SK-MEL-5 (cell line): ENCODE data around the gene SSR4. TPM values are rescaled to one million over a fixed set of nuclear protein-coding genes. Genes with fewer than 3 reads are reported as not detected.

Experiments
- DNase-seq: peaks from one replicate; pipeline ENCODE4 v3.0.0-alpha.2; 2016; ENCODE audit warnings: low read depth, low spot score
- in situ Hi-C: cut with HindIII; loops from 2 replicates; pipeline ENCODE4 v1.10.0; 2016; ENCODE audit warnings: low sequenced_read_pairs, high pct_unique_total_duplicates, low pct_unique_long_range_greater_than_20kb
- total RNA-seq: library from RNA; depleted of rRNA; stranded (reverse); fragments of >200 nt; shearing (Covaris generic); gene quantifications from 2 replicates; pipeline ENCODE4 v1.2.3, GENCODE V29; 2014

The SSR4 gene
- total RNA-seq, 1 experiment from 2014 or later, result 382 TPM

DNA sequence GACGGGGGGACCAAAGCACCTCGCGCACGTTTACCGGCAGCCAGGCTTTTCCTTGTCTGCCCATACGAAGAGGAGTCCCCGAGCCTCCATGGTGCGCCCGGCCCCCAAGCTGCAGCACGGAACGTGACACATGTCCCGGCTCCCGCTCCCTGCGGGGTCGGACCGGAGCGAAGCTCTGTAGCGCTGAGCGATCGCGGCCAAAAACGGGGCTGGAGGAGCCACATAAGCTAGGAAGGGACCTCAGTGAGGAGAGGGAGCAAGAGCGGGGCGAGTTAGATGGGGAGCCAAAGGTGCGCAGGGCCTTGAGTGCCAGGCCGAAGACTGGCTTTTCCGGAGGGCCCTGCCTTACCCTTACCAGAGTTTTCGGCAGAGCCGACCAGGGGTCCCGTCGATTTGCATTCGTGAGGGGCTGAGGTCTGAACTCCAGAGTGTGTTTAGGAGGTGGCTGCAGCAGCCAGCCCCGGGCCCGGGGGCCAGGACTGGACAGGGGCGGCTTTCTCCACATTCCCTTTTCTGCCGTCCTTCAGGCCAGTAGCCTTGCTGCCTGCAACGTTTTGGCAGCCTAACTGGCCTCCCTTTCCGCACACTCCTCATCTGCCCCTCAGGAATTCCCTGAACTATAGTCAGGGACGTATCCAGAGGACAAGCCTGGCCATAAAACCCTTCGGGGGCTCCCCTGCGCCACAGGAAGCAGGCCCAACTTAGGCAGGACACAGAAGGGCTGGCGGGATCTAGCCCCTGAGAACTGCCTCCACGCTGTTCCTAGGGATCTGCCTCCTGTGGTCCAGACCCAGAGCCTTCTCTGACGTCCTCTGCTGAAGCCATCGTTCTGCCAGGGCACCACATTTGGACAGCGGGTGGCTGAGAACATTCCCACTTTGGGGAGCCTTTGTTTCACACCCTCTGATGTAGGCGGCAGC is 689 bp downstream of the SSR4 start:
- no peak for DNase-seq
- in situ Hi-C loops, result no loop called here

DNA sequence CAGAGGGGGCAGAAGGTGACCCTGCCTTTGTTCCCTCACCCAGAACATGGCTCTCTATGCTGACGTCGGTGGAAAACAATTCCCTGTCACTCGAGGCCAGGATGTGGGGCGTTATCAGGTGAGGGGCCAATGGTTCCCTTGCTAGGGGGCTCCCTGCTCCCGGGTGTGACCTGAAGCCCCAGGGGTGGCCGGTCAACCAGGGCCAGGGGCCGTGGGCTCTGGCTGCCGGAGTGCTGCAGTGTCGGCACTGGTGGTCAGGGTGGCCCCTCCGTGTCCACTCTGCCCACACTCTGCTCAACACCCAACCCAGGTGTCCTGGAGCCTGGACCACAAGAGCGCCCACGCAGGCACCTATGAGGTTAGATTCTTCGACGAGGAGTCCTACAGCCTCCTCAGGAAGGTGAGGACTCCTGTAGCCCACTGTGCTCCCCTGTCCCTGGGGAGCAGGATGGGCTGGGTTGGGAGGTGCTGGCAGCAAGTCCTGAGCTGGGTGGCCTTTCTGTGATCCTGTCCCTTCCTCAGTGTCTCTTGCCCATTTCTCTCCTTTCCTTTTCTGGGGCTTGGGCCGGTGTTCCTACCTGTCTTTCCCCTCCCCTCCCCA is 3.0 kb downstream of the SSR4 start:
- DNase-seq, result no peak
- in situ Hi-C loops, result no loop called here

DNA sequence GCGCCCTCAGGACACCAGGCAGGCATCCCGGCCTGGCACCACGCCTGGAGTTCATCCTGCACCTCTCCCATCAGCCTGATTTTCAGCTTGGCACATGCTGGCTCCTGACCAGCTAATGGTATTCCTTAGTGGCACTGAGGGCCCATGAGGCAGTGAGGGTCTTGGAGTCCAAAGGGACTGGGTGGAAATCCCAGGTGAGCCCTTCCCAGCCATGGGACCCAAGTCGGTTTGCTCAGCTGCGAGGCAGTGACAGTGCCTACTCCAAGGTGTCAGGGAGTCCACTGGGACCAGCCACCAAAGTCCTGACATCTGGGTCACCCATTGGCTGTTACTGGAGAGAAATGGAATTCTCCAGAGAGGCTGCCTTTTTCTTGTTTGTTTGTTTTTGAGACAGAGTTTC is 4.9 kb downstream of the SSR4 start:
- no peak for DNase-seq
- in situ Hi-C loops, result no loop called here

DNA sequence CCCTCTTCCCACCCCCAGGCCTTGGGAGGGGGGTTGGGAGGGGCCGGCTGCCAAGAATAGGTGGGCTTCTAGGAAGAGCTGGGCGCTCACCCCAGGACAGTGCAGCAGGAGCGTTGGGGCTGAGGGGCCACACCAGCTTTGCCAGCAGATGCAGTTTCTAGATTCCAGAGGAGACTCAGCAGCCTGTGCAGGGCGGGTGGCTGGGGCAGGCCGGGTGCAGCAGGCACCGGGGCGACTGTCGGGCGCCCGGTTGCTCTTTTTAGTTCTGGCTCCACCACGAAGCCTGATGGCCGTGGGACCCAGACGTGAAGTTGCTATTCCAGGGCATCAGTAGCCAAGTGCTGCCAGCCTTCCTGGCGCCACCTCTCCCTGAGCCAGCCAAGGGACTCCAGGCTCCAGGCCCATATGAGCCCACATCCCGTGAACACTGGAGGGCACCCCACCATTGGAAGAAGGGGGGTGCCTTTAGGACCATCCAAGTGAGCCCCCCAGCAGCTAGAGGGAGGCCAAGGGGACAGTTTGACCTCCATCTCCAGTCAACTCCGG is 5.8 kb downstream of the SSR4 start:
- in situ Hi-C loops, result no loop called here

DNA sequence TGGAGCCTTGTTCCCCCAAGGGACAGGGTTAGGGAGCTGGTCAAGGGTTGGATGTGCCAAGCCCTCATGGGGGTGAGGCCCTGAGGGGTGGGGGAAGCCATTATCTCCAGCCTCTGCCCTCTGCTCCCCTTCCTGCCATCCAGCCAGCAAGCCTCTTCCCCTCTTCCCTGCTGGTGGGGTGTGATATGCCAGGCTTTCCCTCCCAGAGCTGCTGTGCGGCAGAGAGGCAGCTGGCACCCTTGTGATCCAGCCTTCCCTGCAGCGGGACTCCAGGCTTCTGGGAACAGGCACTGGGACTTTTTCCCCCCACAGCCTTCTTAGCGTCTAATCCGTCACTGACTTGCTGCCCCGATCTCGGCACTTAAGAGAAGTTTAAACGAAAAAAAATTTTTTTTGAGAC is 6.3 kb downstream of the SSR4 start:
- in situ Hi-C loops, result no loop called here
- DNase-seq, result no peak

More for the DNA sequence above, 5.8 kb downstream of the SSR4 start:
- no peak for DNase-seq

DNA sequence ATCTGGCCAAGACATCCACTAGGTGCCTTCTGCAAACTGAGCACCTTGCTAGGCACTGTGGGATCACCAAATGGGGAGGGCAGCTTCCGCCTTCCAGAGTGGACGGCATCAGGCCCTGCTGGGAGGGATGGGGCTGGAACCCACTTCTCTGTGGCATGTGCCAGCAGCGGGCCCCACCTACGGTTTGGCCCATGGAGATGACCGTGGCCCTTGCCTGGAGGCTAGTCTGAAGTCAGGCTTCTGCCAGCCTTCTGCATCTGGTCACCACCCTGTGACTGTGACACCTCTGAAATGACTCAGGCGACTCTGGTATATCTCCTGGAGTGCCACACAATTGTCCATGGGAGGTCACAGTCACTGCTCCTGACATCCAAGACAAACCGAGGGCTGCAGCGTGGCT is 7.2 kb downstream of the SSR4 start:
- in situ Hi-C loops, result no loop called here
- DNase-seq, result no peak

DNA sequence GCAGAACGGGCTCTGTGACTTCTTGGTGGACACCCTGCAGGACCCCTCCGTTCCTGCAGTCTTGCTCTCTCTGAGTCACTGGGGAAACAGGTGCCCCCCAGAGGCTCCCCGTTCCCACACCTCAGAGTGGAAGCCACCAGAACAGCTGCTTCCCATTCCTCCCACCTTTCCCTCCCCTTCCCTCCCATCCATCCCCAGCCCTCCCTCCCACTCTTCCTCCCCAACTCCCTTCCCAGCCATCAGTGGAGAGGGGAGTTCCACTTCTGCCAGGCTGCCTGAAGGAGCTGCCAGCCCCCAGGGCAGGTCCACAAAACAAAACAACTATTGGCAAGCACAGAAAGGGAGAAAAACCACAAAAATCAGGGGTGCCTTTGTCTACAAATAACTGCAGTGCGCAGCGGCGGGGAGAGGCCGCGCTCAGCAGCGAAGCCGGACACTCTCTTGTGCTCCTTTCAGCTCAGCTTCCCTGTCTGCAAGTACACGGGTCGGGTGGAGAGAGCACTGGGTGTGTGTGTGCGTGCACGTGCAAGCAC is 8.1 kb downstream of the SSR4 start:
- in situ Hi-C loops, result no loop called here
- no peak for DNase-seq

DNA sequence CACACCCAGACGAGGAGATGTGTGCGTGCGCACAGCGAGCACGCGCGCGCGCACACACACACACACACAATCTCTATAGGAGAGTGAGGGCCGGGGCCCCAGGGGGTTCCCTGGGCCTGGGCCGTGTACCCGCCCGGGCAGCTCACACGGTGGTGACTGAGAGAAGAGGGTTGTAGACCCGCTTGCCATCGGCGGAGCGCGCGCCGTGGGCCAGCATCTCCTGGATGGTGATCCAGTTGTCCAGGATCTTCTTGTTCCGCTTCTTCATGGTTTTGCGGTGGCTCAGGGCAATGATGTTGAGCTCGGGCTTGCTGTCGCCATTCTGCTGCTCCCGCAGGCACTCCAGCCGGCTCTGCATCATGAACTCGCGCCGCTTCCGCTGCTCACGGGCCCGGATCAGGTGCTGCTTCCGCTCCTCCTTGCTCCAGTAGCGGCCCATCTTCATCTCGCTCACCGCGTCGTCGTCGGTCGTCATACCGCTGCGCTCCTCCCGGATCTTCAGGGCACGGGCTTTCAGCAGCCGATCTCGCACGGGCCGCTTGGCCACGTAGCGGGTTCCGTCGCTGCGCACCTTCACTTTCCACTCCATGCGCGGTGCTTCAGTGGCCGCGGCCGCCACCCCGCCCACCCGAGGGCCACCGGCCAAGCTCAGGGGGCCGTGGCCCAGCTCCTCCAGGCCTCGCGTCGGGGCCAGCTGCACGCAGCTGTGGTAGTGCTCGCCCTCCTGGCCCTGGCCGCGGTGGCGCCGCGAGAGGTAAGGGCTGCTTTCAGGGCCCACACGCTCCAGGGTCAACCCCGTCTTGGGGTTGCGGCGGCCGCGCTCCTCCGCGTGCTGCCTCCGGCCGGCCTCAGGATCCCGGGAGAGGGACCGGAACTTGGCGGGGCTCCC is 9.0 kb downstream of the SSR4 start:
- in situ Hi-C loops, result no loop called here
- no peak for DNase-seq

DNA sequence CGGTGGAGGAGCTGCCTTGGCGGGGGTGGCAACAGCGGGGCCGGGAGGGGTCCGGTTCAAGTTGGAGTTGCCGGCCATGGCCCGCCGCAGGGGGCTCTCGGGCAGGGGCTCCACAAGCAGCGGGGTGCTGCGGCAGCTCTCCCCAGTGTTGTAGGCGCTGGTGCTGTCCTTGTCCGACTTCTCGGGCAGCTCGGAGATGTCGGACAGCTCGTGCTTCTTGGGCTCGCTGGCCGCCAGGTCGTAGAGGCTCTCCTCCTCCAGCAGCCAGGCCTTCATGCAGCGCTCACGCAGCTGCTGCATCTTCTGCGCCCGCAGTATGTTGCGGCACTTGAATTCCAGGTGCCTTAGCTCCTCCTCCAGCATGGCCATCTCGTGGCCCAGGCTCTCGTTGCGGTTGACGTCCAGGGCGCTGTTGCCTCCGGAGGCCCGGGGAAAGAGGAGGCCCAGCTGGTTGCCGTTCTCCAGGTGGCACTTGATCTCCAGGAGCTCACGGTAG is 9.7 kb downstream of the SSR4 start:
- DNase-seq, result no peak
- in situ Hi-C loops, result no loop called here

DNA sequence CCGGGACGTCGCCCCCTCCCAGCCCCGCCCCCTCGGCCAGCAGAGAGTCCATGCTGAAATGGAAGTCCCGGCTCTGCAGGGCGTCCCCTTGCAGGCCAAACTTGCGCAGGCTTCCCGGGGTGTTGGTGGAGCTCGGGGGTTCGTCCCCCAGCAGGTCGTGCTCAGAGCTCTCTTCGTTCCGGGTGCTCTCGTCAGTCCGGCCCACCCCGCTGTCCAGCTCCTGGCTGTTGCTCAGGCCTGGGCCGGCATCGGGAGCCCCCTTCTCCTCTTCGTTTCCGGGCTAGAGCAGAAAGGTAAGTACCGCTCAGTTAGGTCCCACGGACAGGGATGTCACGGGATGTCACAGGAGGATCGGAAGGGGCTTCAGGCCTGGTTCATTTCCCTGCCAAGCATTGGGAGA is 10.2 kb downstream of the SSR4 start:
- in situ Hi-C loops, result no loop called here
- no peak for DNase-seq

DNA sequence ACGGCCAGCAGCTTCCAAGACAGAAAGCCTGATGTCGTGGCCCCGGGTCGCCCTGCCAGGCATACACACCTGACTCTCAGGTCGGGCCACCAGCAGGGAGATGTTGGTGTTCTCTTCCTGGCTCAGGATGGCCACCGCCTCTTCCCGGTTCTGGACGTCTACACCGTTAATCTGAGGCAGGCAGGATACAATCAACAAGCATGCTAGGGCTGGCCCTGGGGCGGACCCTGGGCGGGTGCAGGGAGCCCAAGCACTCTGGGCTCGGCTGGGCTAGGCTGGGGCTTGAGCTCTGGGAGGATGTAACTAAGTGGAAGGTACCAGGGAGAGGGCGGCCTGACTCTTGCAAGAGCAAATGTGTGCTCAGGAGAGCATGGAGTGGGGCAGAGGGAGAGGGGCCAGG is 11.0 kb downstream of the SSR4 start:
- DNase-seq, result no peak
- in situ Hi-C loops, result no loop called here

DNA sequence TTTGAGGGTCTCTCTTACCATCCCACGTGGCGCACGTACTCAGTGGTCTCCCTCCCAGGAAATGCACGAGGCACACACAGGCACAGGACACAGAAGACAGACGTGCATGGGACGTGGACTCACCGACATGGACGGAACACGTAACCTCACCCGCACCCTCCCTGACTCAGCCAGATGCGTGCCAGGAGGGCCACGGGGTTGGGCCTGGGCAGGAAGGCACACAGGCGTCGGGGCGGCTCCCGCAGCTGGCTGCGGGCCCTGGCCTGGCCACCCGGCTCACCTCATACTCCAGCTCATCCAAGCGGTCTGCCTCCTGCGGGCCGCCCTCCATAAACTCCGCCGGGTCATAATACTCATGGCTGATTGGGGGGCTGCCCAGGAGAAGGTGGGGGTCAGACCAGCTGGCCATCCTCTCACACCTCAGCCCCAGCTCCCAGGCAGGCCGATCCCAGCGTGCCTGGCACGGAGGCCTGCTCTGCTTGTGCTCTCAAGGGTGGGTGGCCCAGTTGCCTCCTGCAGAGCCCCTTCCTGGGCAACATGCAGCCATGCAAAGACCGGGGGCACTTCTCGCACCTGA is 12.6 kb downstream of the SSR4 start:
- in situ Hi-C loops, result no loop called here

DNA sequence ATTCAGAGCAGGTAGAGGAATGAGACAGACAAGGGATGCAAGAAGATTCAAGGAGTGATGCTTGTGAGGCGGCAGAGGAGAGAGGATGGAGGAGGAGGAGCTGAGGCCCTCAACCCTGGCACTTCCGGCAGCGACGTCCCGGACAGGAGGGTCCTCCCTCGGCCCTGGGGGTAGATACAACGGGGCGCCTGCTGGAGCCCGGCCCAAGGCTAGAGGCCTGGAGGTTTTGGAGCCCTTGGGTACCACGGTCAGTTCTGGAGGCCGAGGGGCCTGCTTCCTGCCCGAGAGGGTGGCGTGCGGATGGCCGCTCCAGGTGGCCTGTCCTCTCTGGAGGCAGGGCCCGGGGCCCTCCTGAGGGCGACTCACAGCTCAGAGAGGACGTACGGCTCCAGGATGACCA is 13.5 kb downstream of the SSR4 start:
- in situ Hi-C loops, result no loop called here
- no peak for DNase-seq

More for the DNA sequence above, 12.6 kb downstream of the SSR4 start:
- DNase-seq, result no peak

DNA sequence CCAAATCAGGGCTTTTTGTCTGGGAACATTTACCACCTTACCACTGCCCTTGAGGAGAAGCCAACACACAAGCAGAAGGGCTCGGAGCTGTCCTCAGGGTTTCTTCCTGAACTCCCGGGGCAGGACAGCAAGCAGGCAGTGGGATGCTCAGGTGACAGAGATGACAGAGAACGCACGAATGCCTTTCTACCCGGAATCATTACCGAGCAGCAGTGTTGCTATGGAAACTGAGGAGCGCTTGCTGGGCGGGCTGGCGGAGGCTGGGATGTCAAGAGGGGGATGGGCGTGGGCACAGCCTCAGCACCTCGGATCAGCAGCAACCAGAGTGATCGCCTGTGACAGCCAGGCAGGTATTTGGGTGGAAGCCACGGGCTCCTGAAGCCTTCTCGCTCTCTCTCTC is 17.8 kb downstream of the SSR4 start:
- in situ Hi-C loops, result no loop called here
- DNase-seq, result no peak

DNA sequence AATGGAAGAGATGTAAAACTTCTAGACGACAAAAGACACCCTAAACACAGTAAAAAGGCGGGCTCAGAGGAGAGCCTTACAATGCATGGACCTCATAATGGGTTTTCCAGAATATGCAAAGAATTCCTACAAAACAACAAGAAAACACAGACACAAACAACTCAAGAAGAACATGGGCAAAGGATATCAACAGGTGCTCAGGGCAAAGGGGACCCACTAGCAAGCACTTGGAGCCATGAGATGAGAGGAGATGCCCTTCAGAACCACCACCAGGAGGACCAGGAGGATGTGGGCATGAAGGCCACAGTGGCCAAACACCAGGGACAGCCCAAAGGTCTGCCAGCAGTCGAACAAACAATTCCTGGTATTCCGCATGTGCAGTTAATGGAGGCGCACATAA is 18.7 kb downstream of the SSR4 start:
- DNase-seq, result no peak
- in situ Hi-C loops, result no loop called here

DNA sequence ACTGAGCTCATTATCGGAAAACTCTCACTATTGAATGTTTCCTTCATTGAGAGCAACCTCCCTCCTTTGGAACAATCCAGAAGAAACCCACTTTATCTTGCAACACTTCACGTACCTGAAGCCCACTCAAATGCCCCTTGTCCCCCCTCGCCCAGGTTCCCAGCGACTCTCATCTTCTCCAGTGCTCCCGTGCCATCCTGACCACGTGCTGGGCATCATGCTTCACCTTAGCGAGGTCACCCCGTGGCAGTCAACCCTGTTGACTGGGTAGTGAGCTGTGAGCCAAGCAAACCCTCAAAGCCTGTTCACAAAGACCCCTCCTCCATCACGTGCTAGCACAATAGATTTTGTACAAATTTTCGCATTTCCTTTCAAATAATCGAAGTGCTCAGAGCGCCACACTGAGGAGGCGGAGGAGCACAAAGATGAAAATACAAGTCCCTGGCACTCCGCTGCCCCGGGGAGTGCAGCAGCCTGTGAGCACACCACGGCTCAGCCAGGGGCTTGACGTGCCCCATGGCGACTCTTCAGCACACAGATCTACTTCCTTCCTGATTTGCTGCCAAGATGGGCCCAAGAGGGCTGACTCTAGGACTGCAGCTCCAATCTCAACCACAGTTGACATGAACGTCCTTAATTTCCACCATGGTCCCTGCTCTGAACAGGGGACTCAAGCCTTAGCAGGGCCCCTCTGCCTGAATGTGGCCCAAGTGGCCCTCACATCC is 20.3 kb downstream of the SSR4 start:
- DNase-seq, result no peak
- in situ Hi-C loops, result no loop called here
